ENCODE measurements around the gene ASTN2. TPM values are rescaled to one million over a fixed set of nuclear protein-coding genes. Genes with fewer than 3 reads are reported as not detected.
A peak's percentile ranks its signal among the peaks of the same experiment; 100 is the strongest.

ASTN2 gene
- total RNA-seq, 1 donor = 5.6 TPM

GRCh38 chr9:116475201-116475600, 939.7 kb downstream of the ASTN2 start:
- TF ChIP-seq CTCF (IDR thresholded peaks at IDR 0.05; ENCODE audit: insufficient read depth, low read length) = no peak
- DNase-seq (ENCODE audit: low read depth) = peak; percentile 49

DNA sequence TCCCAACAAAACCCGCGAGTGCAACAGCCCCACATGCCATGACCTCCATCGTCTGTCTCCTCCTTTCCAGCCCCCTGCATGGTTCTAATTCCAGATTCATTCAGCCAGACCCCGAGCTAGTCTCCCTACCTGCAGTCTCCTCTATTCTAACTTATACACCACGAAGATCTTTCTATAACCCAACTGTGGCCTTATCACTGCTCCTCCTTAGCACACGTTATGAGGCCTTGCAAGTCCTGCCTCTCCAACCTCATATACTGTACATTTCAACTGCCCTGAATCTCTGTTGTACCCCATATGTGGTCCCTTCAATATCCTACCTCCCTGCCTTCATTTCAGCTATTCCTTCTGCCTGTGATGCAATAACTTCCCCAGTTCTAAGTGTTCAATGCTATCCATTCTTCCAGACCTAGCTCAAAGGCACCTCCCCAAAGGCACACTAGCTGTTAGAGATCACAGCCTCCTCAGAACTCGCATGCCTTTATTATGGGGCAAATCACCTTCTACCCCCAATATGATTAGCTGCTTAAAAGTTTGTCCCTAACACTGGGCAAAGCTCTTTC, 942.8 kb downstream of the ASTN2 start:
- no peak for DNase-seq (ENCODE audit: low read depth)
- TF ChIP-seq CTCF (IDR thresholded peaks at IDR 0.05; ENCODE audit: insufficient read depth, low read length) = no peak
- H3K4me3 ChIP-seq (ENCODE audit: low read depth, low read length) = no peak overlapping the region

More at GRCh38 chr9:116475201-116475600, 939.7 kb downstream of the ASTN2 start:
- no peak overlapping the region for H3K4me3 ChIP-seq (ENCODE audit: low read depth, low read length)

- peak; percentile 95 for DNase-seq (ENCODE audit: low read depth)
- no peak for TF ChIP-seq CTCF (IDR thresholded peaks at IDR 0.05; ENCODE audit: insufficient read depth, low read length)
- H3K4me3 ChIP-seq (ENCODE audit: low read depth, low read length) = no peak overlapping the region
These were observed 943.6 kb downstream of the ASTN2 start for GRCh38 chr9:116471093-116471906.

DNA sequence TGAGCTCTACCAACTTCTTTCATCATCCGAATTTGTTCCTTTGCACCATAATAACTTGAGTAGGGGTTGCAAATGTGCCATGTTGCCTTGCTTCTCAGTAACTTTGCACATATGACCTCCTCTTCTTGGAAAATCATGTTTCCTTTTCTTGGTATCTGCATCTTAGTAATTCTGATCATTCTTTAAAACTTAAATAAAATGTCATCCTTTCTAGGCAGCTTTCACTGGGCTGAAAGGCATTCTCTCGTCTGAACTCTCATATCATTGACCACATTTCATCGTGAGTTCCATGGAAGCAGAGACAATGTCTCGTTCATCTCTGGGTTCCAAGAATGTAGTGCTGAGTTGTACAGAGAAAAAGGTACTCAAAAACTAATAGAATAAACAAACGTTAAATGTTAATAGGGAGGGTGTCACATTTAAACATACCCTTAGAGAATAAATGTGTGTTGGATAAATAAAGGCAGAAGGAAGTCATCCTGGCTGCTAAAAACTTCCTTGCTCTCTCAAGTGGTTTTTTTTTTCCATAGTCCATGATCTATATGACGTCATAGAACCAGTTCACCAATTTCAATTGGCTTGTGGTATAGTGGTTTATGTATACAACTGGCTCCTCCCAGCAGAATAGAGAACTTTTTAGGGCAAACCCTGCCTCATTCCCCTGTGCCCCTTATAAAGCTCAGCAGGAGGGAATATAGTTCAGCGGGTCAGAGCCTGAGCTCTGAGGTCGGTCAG, 945.9 kb downstream of the ASTN2 start:
- DNase-seq (ENCODE audit: low read depth) = no peak
- no peak for TF ChIP-seq CTCF (IDR thresholded peaks at IDR 0.05; ENCODE audit: insufficient read depth, low read length)
- no peak overlapping the region for H3K4me3 ChIP-seq (ENCODE audit: low read depth, low read length)

- no peak for TF ChIP-seq CTCF (IDR thresholded peaks at IDR 0.05; ENCODE audit: insufficient read depth, low read length)
- no peak overlapping the region for H3K4me3 ChIP-seq (ENCODE audit: low read depth, low read length)
- DNase-seq (ENCODE audit: low read depth) = no peak
These were observed 946.5 kb downstream of the ASTN2 start for GRCh38 chr9:116468369-116468768.

GRCh38 chr9:116467740-116468351, 947.0 kb downstream of the ASTN2 start:
- no peak overlapping the region for H3K4me3 ChIP-seq (ENCODE audit: low read depth, low read length)
- no peak for TF ChIP-seq CTCF (IDR thresholded peaks at IDR 0.05; ENCODE audit: insufficient read depth, low read length)
- no peak for DNase-seq (ENCODE audit: low read depth)

Data from fibroblast of the aortic adventitia (primary cell).